Kidney epithelial cell (primary cell): ENCODE measurements around the gene DNAH3. TPM values are rescaled to one million over a fixed set of nuclear protein-coding genes. Genes with fewer than 3 reads are reported as not detected.

ENCODE experiments used
- DNase-seq: peaks from one replicate; pipeline ENCODE4 v3.0.0-alpha.2; 2010; ENCODE audit warnings: low read depth
- H3K27me3 ChIP-seq: 2 replicates; pipeline ENCODE4 v1.6.0; 2011; ENCODE audit warnings: low read length; ENCODE audit not compliant: control insufficient read depth, insufficient read depth
- H3K36me3 ChIP-seq: 2 replicates; pipeline ENCODE4 v1.5.1; 2011; ENCODE audit warnings: low read length; ENCODE audit not compliant: control insufficient read depth, insufficient read depth
- H3K4me3 ChIP-seq: 2 replicates; pipeline ENCODE4 v1.5.1; 2011; ENCODE audit warnings: low read depth, mild to moderate bottlenecking, control low read depth, low read length
- total RNA-seq: library from RNA; depleted of rRNA; stranded (reverse); fragments of >200 nt; gene quantifications from 2 replicates; pipeline ENCODE4 v1.2.3, GENCODE V29; 2015
- TF ChIP-seq, protein P1 (sequence below): IDR thresholded peaks from 2 replicates; pipeline ENCODE4 v1.5.1; 2011; ENCODE audit warnings: mild to moderate bottlenecking, moderate library complexity, low read length, control low read depth, inconsistent platforms; ENCODE audit not compliant: insufficient read depth, poor library complexity, severe bottlenecking

DNAH3 gene
- total RNA-seq, 1 donor from 2014 or later, result not detected

DNA sequence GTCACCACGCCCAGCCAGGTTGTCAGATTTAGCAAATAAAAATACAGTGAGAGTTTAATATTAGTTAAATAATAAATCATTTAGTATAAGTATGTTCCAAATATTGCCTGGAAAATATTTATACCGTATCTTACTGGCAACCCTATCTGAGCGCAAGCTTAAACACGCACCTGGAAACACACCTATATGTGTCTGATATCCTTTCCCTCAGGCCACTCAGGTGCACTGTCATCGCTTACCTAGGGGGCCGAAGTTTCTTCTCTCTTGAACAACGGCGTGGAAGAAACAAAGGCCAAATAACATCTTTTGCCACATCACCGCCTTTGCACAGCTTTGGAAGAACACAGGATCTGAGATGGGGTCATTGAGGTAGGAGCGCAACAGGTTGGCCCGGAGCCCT, 196.1 kb downstream of the DNAH3 start:
- no peak for DNase-seq
- TF ChIP-seq, protein P1, sequence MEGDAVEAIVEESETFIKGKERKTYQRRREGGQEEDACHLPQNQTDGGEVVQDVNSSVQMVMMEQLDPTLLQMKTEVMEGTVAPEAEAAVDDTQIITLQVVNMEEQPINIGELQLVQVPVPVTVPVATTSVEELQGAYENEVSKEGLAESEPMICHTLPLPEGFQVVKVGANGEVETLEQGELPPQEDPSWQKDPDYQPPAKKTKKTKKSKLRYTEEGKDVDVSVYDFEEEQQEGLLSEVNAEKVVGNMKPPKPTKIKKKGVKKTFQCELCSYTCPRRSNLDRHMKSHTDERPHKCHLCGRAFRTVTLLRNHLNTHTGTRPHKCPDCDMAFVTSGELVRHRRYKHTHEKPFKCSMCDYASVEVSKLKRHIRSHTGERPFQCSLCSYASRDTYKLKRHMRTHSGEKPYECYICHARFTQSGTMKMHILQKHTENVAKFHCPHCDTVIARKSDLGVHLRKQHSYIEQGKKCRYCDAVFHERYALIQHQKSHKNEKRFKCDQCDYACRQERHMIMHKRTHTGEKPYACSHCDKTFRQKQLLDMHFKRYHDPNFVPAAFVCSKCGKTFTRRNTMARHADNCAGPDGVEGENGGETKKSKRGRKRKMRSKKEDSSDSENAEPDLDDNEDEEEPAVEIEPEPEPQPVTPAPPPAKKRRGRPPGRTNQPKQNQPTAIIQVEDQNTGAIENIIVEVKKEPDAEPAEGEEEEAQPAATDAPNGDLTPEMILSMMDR, result no peak
- H3K36me3 ChIP-seq, result no peaks in the 10 kb centered on the region
- H3K4me3 ChIP-seq, result no peak overlapping the region
- no peaks in the 10 kb centered on the region for H3K27me3 ChIP-seq

DNA sequence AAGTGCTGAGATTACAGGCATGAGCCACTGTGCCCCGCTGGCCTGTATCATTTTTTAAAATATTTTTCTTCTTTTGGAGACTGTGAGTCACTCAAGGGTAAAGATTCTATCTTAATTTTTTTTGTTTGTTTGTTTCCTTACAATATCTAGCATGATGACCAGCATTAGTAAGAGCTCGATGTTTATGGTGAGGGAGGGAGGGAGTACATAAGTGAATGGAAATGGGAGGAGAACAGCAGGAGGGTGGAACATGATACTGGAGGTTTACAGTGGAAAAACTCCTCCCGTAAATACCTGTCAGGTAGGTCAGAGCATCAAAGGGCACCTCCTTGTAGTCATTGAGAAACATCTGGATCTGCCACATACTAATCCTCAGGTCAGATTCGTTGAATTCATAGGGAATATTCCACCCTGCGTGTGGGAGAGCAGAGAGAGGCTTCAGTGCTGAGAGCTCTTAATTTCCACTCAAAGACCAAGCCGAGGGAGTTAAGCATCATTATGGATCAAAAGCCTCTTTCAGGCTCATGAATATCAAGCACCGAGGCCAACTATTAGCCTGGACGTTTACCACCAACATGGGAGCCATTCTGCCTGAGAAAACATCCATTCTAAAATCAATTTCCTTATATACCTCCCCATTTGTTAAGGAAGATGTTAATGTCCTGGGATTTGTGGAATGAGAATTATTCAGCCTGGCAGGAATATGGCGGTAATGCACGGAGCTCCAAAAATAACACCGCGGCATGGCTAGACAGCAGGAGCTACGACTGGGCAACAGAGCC, 198.3 kb downstream of the DNAH3 start:
- Histone ChIP-seq H3K27me3 (no peaks in the 10 kb centered on the region), H3K4me3 (no peak overlapping the region), H3K36me3 (no peaks in the 10 kb centered on the region)
- no peak for DNase-seq
- TF ChIP-seq, protein P1, result no peak

DNA sequence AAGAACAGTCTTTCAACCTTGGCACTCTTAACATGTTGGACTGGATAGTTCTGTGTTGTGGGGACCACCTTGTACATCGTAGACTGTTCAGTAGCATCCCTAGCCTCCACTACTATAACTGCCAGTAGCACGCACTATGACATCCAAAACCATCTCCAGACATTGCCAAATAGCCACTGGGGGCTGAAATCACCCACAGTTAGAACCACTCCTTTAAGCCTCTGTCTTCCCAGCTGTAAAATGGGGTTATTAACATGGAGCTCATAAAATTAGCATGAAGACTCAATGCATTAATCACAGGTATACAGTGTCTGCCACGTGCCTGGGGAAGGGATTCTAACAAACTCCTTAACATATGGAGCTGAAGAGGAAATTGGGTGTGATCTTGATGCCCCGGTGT, 200.4 kb downstream of the DNAH3 start:
- no peaks in the 10 kb centered on the region for H3K27me3 ChIP-seq
- no peak overlapping the region for H3K4me3 ChIP-seq
- no peaks in the 10 kb centered on the region for H3K36me3 ChIP-seq
- TF ChIP-seq, protein P1, result no peak
- no peak for DNase-seq

DNA sequence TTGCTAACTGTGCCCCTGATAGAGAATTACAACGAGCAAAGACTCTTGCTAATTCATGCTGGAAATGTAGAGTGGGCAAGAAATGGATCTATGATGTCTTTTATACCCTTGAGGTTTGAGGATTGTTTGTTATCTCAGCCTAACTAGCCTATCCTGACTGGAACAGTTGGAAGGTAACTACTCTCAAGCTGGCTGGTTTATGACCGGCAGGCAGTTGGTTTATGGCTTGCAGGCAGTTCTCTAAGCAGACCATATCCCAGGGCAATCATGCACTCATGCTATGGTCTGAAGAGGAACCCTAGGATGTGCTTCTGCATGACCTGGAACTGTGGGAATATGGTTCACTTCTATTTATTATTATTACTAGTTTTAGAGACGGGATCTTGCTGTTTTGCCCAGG, 201.0 kb downstream of the DNAH3 start:
- no peaks in the 10 kb centered on the region for H3K27me3 ChIP-seq
- no peak overlapping the region for H3K4me3 ChIP-seq
- DNase-seq, result no peak
- no peaks in the 10 kb centered on the region for H3K36me3 ChIP-seq
- TF ChIP-seq, protein P1, result no peak

DNA sequence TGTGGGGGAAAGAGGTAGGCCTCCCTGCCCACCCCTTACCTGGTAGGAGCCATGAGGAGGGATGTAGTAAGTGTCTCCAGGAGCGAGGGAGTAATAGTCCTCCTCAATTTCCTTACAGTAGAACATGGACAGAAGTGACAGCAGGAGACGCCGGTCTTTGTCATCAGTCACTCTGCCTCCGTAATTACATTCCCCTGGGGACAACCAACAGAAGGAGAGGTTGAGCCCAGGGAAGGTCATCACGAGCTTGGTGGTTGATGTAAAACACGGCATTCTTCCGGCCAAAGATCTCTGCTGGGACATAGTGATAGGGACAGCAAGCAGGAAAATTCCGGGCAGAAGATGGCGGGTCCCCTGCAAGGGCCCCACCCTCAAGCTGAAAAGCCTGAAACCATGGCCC, 202.2 kb downstream of the DNAH3 start:
- Histone ChIP-seq H3K27me3 (no peaks in the 10 kb centered on the region), H3K4me3 (no peak overlapping the region), H3K36me3 (no peaks in the 10 kb centered on the region)
- DNase-seq, result no peak
- TF ChIP-seq, protein P1, result no peak
